Karpas-422 (cell line): Measurements from ENCODE around the gene LMNA. TPM values are rescaled to one million over a fixed set of nuclear protein-coding genes. Genes with fewer than 3 reads are reported as not detected.

Experiments used
- DNase-seq: peaks from one replicate; pipeline ENCODE4 v3.0.0-alpha.2; 2015
- H2AFZ ChIP-seq: fragments of 200-600 bp; sonication (generic); 2 replicates; pipeline ENCODE4 v1.6.1; 2014; ENCODE audit warnings: antibody characterized with exemption, low read length, mixed read lengths
- H3K27ac ChIP-seq: fragments of 200-600 bp; sonication (generic); 2 replicates; pipeline ENCODE4 v1.5.1; 2014; ENCODE audit warnings: mild to moderate bottlenecking, low read length, moderate library complexity
- H3K27me3 ChIP-seq: fragments of 200-600 bp; sonication (generic); 2 replicates; pipeline ENCODE4 v1.6.1; 2014; ENCODE audit warnings: low read length, mixed read lengths
- H3K36me3 ChIP-seq: fragments of 200-600 bp; sonication (generic); 2 replicates; pipeline ENCODE4 v1.6.1; 2014; ENCODE audit warnings: low read length, mixed read lengths; ENCODE audit not compliant: insufficient read depth
- H3K4me1 ChIP-seq: fragments of 200-600 bp; sonication (generic); 2 replicates; pipeline ENCODE4 v1.6.1; 2014; ENCODE audit warnings: mild to moderate bottlenecking, low read length, mixed read lengths
- H3K4me2 ChIP-seq: fragments of 200-600 bp; sonication (generic); 2 replicates; pipeline ENCODE4 v1.6.1; 2014; ENCODE audit warnings: low read length, low read depth, mild to moderate bottlenecking; ENCODE audit not compliant: poor library complexity, severe bottlenecking
- H3K4me3 ChIP-seq: fragments of 200-600 bp; sonication (generic); 2 replicates; pipeline ENCODE4 v1.5.1; 2014; ENCODE audit warnings: mild to moderate bottlenecking, antibody characterized with exemption, low read length, mixed read lengths
- H3K79me2 ChIP-seq: fragments of 200-600 bp; sonication (generic); 2 replicates; pipeline ENCODE4 v1.6.1; 2014; ENCODE audit warnings: mild to moderate bottlenecking, low read length, mixed read lengths
- H3K9ac ChIP-seq: fragments of 200-600 bp; sonication (generic); 2 replicates; pipeline ENCODE4 v1.6.0; 2014; ENCODE audit warnings: low read length
- H3K9me2 ChIP-seq: fragments of 200-600 bp; sonication (generic), shearing (Covaris generic); replicated peaks from 2 replicates; pipeline ENCODE4 v1.6.0; 2014; ENCODE audit warnings: mild to moderate bottlenecking, low read length, moderate library complexity; ENCODE audit not compliant: insufficient read depth
- H3K9me3 ChIP-seq: fragments of 300-700, 200-600 bp; sonication (generic); 2 replicates; pipeline ENCODE4 v1.6.1; 2014; ENCODE audit warnings: low read length, mixed read lengths
- H4K20me1 ChIP-seq: fragments of 200-600 bp; sonication (generic); 2 replicates; pipeline ENCODE4 v1.6.1; 2014; ENCODE audit warnings: mild to moderate bottlenecking, antibody characterized with exemption, low read length, low read depth; ENCODE audit not compliant: insufficient read depth
- total RNA-seq: library from RNA; depleted of rRNA; stranded (reverse); fragments of >200 nt; shearing (Covaris generic); gene quantifications from 2 replicates; pipeline ENCODE4 v1.2.3, GENCODE V29; 2014; ENCODE audit warnings: low replicate concordance

The LMNA gene
- total RNA-seq, 1 experiment from 2014 or later: 27.5 TPM

- no peak for DNase-seq
- H3K4me1 ChIP-seq: peaks cover 17% of the 10 kb centered on the region
- no peaks in the 10 kb centered on the region for H4K20me1 ChIP-seq
- no peaks in the 10 kb centered on the region for H3K36me3 ChIP-seq
- H3K4me2 ChIP-seq: no peak overlapping the region
- no peak overlapping the region for H2AFZ ChIP-seq
- H3K79me2 ChIP-seq: no peaks in the 10 kb centered on the region
- no peaks in the 10 kb centered on the region for H3K9me2 ChIP-seq
- H3K9me3 ChIP-seq: no peaks in the 10 kb centered on the region
- no peak overlapping the region for H3K27ac ChIP-seq
- no peak overlapping the region for H3K9ac ChIP-seq
- H3K27me3 ChIP-seq: no peaks in the 10 kb centered on the region
- no peak overlapping the region for H3K4me3 ChIP-seq
These were observed 41.3 kb upstream of the LMNA start for GRCh38 chr1:156073110-156073687.

GRCh38 chr1:156073740-156074139 is 40.8 kb upstream of the LMNA start:
- Histone ChIP-seq H3K9ac (no peak overlapping the region), H3K4me1 (peaks cover 17% of the 10 kb centered on the region)

GRCh38 chr1:156074661-156075060 is 39.9 kb upstream of the LMNA start:
- no peaks in the 10 kb centered on the region for H3K9me2 ChIP-seq
- H3K4me2 ChIP-seq: no peak overlapping the region
- H3K79me2 ChIP-seq: no peaks in the 10 kb centered on the region
- H3K9ac ChIP-seq: no peak overlapping the region
- H3K4me1 ChIP-seq: peaks cover 17% of the 10 kb centered on the region
- no peak overlapping the region for H3K27ac ChIP-seq
- H2AFZ ChIP-seq: no peak overlapping the region
- no peak overlapping the region for H3K4me3 ChIP-seq
- DNase-seq: no peak
- no peaks in the 10 kb centered on the region for H3K36me3 ChIP-seq
- no peaks in the 10 kb centered on the region for H3K9me3 ChIP-seq
- H3K27me3 ChIP-seq: no peaks in the 10 kb centered on the region
- no peaks in the 10 kb centered on the region for H4K20me1 ChIP-seq

More at GRCh38 chr1:156073740-156074139, 40.8 kb upstream of the LMNA start:
- no peaks in the 10 kb centered on the region for H4K20me1 ChIP-seq
- H3K79me2 ChIP-seq: no peaks in the 10 kb centered on the region
- no peaks in the 10 kb centered on the region for H3K27me3 ChIP-seq
- H3K9me3 ChIP-seq: no peaks in the 10 kb centered on the region
- no peaks in the 10 kb centered on the region for H3K9me2 ChIP-seq
- no peak for DNase-seq
- no peak overlapping the region for H3K27ac ChIP-seq
- H3K4me3 ChIP-seq: no peak overlapping the region
- no peak overlapping the region for H3K4me2 ChIP-seq
- H2AFZ ChIP-seq: no peak overlapping the region
- H3K36me3 ChIP-seq: no peaks in the 10 kb centered on the region

- Histone ChIP-seq H3K4me2 (peak overlapping the region; percentile 93), H3K79me2 (no peaks in the 10 kb centered on the region), H3K9ac (peak overlapping the region; percentile 78), H3K9me2 (no peaks in the 10 kb centered on the region), H2AFZ (no peak overlapping the region), H4K20me1 (no peaks in the 10 kb centered on the region), H3K4me3 (peak overlapping the region; percentile 79), H3K36me3 (no peaks in the 10 kb centered on the region), H3K27me3 (no peaks in the 10 kb centered on the region), H3K4me1 (peaks cover 17% of the 10 kb centered on the region), H3K27ac (no peak overlapping the region), H3K9me3 (no peaks in the 10 kb centered on the region)
- DNase-seq: no peak
These were observed 39.3 kb upstream of the LMNA start for GRCh38 chr1:156075162-156075561.

- H3K9ac ChIP-seq: peak overlapping the region; percentile 78
- peak overlapping the region; percentile 74; the same call in 1 of the 2 replicates for H2AFZ ChIP-seq
- no peaks in the 10 kb centered on the region for H3K79me2 ChIP-seq
- H4K20me1 ChIP-seq: no peaks in the 10 kb centered on the region
- no peaks in the 10 kb centered on the region for H3K9me3 ChIP-seq
- no peaks in the 10 kb centered on the region for H3K27me3 ChIP-seq
- DNase-seq: no peak
- no peaks in the 10 kb centered on the region for H3K9me2 ChIP-seq
- peak overlapping the region; percentile 93 for H3K4me2 ChIP-seq
- H3K36me3 ChIP-seq: no peaks in the 10 kb centered on the region
- H3K4me1 ChIP-seq: peaks cover 18% of the 10 kb centered on the region
- H3K27ac ChIP-seq: no peak overlapping the region
- H3K4me3 ChIP-seq: peak overlapping the region; percentile 79
These were observed 38.7 kb upstream of the LMNA start for GRCh38 chr1:156075775-156076204.

- Histone ChIP-seq H3K4me3 (peak overlapping the region; percentile 79), H3K4me1 (peaks cover 24% of the 10 kb centered on the region), H3K9me2 (no peaks in the 10 kb centered on the region), H3K36me3 (no peaks in the 10 kb centered on the region), H3K9me3 (no peaks in the 10 kb centered on the region), H3K27me3 (no peaks in the 10 kb centered on the region), H3K9ac (peak overlapping the region; percentile 78), H2AFZ (peak overlapping the region; percentile 74), H4K20me1 (no peaks in the 10 kb centered on the region), H3K4me2 (peak overlapping the region; percentile 93), H3K79me2 (no peaks in the 10 kb centered on the region), H3K27ac (no peak overlapping the region)
- peak; percentile 93 for DNase-seq
These were observed 37.7 kb upstream of the LMNA start for GRCh38 chr1:156076609-156077429.

GRCh38 chr1:156077430-156077760 is 37.1 kb upstream of the LMNA start:
- DNase-seq: no peak
- H4K20me1 ChIP-seq: no peaks in the 10 kb centered on the region
- H3K4me1 ChIP-seq: peaks cover 28% of the 10 kb centered on the region
- H3K27ac ChIP-seq: no peak overlapping the region
- no peaks in the 10 kb centered on the region for H3K9me3 ChIP-seq
- no peaks in the 10 kb centered on the region for H3K36me3 ChIP-seq
- no peak overlapping the region for H2AFZ ChIP-seq
- H3K4me3 ChIP-seq: no peak overlapping the region
- no peaks in the 10 kb centered on the region for H3K27me3 ChIP-seq
- no peak overlapping the region for H3K4me2 ChIP-seq
- H3K9me2 ChIP-seq: no peaks in the 10 kb centered on the region
- no peak overlapping the region for H3K9ac ChIP-seq
- H3K79me2 ChIP-seq: no peaks in the 10 kb centered on the region

- no peak overlapping the region for H3K27ac ChIP-seq
- no peak overlapping the region for H3K4me3 ChIP-seq
- H3K36me3 ChIP-seq: no peaks in the 10 kb centered on the region
- no peak overlapping the region for H3K9ac ChIP-seq
- no peak for DNase-seq
- no peak overlapping the region for H3K4me2 ChIP-seq
- no peaks in the 10 kb centered on the region for H4K20me1 ChIP-seq
- peaks cover 37% of the 10 kb centered on the region for H3K4me1 ChIP-seq
- H3K79me2 ChIP-seq: no peaks in the 10 kb centered on the region
- no peaks in the 10 kb centered on the region for H3K9me3 ChIP-seq
- no peaks in the 10 kb centered on the region for H3K27me3 ChIP-seq
- no peaks in the 10 kb centered on the region for H3K9me2 ChIP-seq
- H2AFZ ChIP-seq: no peak overlapping the region
These were observed 35.8 kb upstream of the LMNA start for GRCh38 chr1:156078728-156079127.
